ENCODE results near the gene CAMTA1.

Gene CAMTA1

DNA sequence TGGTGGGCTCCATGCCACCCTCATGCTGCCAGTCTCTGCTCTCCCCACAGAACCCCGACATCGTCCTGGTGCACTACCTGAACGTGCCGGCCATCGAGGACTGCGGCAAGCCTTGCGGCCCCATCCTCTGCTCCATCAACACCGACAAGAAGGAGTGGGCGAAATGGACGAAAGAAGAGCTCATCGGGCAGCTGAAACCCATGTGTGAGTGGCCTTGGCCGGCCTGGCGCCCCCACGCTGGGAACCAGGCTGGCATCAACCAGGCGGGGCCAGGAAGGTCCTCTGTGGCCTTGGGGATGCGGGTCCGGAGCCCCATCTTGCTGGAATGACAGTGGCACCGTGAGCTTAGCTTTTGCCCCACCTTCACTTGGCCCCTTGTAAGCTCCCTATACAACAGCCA lies 855.1 kb downstream of the CAMTA1 start:
- TF ChIP-seq, protein P1, sequence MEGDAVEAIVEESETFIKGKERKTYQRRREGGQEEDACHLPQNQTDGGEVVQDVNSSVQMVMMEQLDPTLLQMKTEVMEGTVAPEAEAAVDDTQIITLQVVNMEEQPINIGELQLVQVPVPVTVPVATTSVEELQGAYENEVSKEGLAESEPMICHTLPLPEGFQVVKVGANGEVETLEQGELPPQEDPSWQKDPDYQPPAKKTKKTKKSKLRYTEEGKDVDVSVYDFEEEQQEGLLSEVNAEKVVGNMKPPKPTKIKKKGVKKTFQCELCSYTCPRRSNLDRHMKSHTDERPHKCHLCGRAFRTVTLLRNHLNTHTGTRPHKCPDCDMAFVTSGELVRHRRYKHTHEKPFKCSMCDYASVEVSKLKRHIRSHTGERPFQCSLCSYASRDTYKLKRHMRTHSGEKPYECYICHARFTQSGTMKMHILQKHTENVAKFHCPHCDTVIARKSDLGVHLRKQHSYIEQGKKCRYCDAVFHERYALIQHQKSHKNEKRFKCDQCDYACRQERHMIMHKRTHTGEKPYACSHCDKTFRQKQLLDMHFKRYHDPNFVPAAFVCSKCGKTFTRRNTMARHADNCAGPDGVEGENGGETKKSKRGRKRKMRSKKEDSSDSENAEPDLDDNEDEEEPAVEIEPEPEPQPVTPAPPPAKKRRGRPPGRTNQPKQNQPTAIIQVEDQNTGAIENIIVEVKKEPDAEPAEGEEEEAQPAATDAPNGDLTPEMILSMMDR (IDR thresholded peaks at IDR 0.05; ENCODE audit: low read depth, low read length), result no peak
- H3K4me3 ChIP-seq (ENCODE audit: low read depth, low read length), result no peak overlapping the region

DNA sequence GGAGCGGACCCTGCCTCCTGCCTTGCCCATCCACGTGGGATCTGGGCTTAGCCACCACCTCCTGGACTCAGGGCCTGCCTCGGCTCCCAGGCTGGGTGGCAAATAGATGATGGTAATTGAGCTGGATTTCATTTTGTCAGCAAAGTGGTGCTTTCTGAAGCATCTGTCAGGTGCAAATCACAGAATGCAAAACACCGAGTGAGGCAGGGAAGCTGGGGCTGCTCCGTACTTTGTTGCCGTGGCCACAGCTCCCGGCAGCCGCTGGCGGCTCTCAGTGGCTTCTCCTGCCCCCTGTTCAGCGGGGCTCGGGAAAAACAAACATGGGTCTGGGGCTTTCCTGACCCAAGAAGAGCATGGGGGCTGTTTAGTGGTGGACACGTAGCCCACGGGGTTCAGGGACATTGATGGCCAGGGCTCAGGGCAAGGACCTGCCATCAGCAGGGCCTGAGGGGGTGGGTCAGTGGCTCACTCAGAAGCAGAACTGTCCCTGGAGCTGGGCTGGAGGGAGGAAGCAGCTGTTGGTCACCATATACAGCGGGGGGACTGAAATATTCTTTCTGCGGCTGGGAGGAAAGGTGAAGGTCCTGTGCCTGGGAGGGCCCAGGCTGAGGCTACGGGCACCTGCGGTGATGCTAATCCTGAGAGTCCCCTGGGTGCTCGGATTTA lies 855.8 kb downstream of the CAMTA1 start:
- no peak overlapping the region for H3K4me3 ChIP-seq (ENCODE audit: low read depth, low read length)
- TF ChIP-seq, protein P1 (IDR thresholded peaks at IDR 0.05; ENCODE audit: low read depth, low read length), result no peak

DNA sequence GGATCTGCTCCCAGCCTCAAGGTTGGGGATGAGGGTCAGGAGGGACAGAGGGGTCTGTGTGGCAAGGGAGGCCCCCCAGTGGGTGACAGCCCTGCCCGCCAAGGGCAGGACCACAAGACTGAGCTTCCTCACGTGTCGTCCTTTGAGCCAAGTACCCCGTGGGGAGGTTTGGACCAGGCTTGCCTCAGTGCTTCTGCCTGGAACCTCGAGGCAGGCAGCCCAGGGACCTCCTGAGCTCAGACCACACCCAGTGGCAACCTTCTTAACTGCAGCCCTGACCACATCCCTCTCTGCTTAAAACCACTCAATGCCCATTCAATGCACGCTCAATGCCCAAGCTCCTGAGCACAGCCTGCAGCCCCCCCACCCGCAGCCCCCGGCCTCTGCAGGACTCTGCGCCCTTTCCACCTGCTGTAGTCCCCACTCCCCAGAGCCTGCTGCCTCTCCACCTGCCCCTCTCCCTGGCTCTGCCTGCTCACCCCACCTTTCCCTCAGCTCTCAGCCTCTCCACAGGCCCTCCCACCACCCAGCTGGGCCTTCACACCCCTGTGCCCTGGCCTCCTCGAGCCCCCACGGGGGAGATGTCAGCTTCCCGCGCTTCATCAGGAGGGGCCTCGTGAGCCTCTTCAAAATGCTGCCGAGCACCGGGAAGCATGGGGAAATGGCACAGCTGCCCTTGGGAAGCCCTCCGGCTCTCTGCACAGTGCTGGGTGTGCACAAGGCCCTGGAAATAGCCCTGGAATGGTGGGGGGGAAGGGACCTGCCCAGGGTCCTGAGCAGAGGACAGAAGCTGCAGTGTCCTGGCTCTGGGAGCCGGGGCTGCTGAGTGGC lies 856.5 kb downstream of the CAMTA1 start:
- TF ChIP-seq, protein P1 (IDR thresholded peaks at IDR 0.05; ENCODE audit: low read depth, low read length), result no peak

DNA sequence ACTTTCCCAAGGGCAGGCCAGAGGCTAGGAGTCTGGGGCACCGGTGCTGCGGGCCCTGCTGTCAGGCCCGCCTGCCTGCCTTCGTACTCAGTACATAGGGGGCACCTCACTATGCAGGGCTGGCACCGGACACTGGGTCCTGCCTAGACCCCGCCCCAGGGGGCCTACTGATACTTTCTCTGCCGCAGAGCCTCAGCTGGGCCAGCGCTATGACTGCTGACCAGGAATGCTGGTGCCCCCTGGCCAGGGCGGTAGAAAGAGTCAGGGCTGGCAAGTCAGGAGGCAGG lies 857.1 kb downstream of the CAMTA1 start:
- TF ChIP-seq, protein P1 (IDR thresholded peaks at IDR 0.05; ENCODE audit: low read depth, low read length), result no peak
- no peak overlapping the region for H3K4me3 ChIP-seq (ENCODE audit: low read depth, low read length)

More for the DNA sequence above, 856.5 kb downstream of the CAMTA1 start:
- H3K4me3 ChIP-seq (ENCODE audit: low read depth, low read length), result no peak overlapping the region

DNA sequence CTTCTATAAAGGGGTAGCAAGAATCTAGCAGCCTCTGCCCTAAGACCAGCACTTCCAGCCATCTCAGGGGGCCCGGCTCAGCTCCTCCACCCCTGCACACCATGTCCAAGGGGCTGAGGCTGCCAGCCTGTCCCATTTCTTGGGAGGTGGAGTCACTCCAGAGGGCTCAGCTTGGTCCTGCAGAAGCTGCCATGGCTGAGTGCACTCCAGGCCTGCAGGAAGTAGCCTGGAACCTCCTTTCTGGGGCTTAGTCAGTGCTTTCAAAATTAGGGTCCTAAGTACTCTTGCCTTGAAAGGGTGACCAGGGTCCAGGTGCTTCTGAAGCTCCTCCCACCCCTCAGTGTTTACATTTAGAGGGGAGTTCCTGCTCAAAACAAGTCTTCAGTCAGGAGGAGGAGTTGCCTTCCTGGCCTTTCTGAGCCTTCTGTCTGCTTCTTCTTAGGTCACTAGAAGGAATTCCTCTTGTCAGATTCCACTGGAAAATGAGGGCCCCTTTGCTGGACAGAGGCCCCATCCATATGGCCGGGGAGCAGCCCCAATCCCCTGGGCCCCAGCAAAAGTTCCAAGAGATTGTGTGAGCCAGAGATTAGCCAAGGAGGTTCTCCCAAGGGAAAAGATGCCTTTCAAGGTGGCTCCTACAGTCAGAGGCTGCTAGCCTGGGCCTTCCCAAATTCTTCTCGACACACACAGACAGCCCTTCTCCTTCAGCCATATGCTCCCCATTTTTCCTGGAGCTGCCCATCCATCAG lies 857.7 kb downstream of the CAMTA1 start:
- TF ChIP-seq, protein P1 (IDR thresholded peaks at IDR 0.05; ENCODE audit: low read depth, low read length), result no peak
- H3K4me3 ChIP-seq (ENCODE audit: low read depth, low read length), result no peak overlapping the region

DNA sequence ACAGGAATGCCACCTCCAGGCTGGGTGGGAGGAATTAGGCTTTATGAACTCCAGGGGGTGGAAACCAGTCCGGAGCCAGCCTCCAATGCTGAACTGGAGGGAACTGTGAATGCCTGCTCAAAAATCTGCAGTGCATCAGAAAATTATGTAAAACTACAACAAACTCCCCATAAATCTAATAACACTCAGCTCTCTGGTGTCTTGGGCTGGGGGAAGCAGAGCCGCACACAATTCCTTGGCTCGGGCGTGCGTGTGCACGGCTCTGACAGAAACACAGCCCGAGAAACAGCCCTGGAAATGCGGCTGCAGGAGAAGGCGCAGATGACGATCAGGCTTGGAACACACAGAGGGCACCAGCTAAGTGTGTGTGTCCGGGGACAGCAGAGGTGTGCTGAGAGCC lies 858.3 kb downstream of the CAMTA1 start:
- no peak overlapping the region for H3K4me3 ChIP-seq (ENCODE audit: low read depth, low read length)
- TF ChIP-seq, protein P1 (IDR thresholded peaks at IDR 0.05; ENCODE audit: low read depth, low read length), result no peak

DNA sequence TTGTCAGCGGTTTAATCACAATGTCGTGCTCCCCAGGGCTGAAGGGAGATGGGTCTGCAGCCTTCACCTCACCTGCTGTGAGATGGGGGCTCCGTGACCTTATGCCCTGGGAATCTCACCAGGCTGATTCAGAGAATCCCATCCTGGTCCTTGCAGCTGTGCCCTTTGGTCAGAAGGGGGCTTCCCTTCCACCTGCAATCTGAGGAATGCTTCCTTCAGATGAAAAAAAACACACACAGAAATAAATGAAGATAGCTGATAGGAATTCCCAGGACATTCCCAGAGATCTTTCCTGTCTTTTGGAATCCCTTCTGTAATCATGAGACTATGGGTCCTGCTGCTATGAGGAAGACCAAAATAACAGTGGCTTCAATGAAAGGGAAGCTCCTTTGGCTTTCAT lies 858.8 kb downstream of the CAMTA1 start:
- no peak overlapping the region for H3K4me3 ChIP-seq (ENCODE audit: low read depth, low read length)
- TF ChIP-seq, protein P1 (IDR thresholded peaks at IDR 0.05; ENCODE audit: low read depth, low read length), result no peak

All from WI38 (cell line).